Fibroblast of lung (primary cell): ENCODE measurements around the gene RABAC1.
A peak's percentile ranks its signal among the peaks of the same experiment; 100 is the strongest.

Experiments
- EZH2 ChIP-seq: IDR thresholded peaks from 2 replicates; pipeline ENCODE4 v1.5.1; 2012; ENCODE audit warnings: low read length, control low read depth, mild to moderate bottlenecking; ENCODE audit errors: missing control alignments
- TF ChIP-seq, protein P1 (sequence below), 2 donors: IDR thresholded peaks in 1 of 2; conservative IDR thresholded peaks in 1 of 2; 1 replicate in 1 of 2; 2 replicates in 1 of 2; pipeline ENCODE4 v1.5.1; 2011 to 2012; ENCODE audit warnings: low read length in 2 of 2, control low read depth in 1 of 2, inconsistent platforms in 1 of 2, low read depth in 1 of 2, mild to moderate bottlenecking in 1 of 2

DNA sequence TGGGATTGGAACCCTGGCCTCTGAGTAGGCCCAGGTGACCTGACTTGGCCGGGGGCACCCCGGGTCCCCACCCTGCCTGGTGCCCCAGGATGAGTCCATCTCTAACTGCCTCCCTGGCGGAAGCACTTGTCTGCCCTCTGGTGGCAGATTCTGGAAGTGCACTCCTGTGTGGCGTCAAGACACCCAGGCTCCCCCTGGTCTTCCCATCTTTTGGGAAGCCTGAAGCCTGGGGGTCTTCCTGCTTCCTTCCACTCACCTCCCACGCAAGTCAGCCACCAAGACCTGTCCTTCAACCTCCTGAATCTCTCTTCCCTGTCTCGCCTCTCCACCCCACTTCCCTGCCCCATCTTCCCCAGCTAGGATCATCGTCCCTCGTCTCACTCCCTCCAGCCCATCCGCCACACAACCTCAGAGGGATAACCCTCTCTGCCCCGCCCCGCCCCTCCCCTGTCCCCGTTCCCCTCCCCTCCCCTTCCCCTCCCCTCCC lies 7.4 kb downstream of the RABAC1 start:
- TF ChIP-seq, protein P1, sequence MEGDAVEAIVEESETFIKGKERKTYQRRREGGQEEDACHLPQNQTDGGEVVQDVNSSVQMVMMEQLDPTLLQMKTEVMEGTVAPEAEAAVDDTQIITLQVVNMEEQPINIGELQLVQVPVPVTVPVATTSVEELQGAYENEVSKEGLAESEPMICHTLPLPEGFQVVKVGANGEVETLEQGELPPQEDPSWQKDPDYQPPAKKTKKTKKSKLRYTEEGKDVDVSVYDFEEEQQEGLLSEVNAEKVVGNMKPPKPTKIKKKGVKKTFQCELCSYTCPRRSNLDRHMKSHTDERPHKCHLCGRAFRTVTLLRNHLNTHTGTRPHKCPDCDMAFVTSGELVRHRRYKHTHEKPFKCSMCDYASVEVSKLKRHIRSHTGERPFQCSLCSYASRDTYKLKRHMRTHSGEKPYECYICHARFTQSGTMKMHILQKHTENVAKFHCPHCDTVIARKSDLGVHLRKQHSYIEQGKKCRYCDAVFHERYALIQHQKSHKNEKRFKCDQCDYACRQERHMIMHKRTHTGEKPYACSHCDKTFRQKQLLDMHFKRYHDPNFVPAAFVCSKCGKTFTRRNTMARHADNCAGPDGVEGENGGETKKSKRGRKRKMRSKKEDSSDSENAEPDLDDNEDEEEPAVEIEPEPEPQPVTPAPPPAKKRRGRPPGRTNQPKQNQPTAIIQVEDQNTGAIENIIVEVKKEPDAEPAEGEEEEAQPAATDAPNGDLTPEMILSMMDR (conservative IDR thresholded peaks at IDR 0.05 in 1 of 2, IDR thresholded peaks at IDR 0.05 in 1 of 2; ENCODE audit: low read depth in 1 of 2, low read length in 2 of 2), result peak; percentile 99
- no peak for TF ChIP-seq EZH2
